Brain microvascular endothelial cell (primary cell): ENCODE measurements around the gene RSU1.
A peak's percentile ranks its signal among the peaks of the same experiment; 100 is the strongest.

Source experiments
- DNase-seq: peaks from one replicate; pipeline ENCODE4 v3.0.0-alpha.2; 2020
- H3K27ac ChIP-seq: fragments of 250-450 bp; sonication (Bioruptor Pico); 2 replicates; pipeline ENCODE4 v1.5.1; 2020; ENCODE audit warnings: mild to moderate bottlenecking, moderate library complexity
- H3K27me3 ChIP-seq: fragments of 250-450 bp; sonication (Bioruptor Pico); replicated peaks from 2 replicates; pipeline ENCODE4 v1.5.1; 2020; ENCODE audit warnings: mild to moderate bottlenecking
- H3K36me3 ChIP-seq: fragments of 250-450 bp; sonication (Bioruptor Pico); replicated peaks from 2 replicates; pipeline ENCODE4 v1.5.1; 2020; ENCODE audit warnings: mild to moderate bottlenecking
- H3K4me3 ChIP-seq: 2 replicates; pipeline ENCODE4 v1.5.1; 2011; ENCODE audit warnings: low read depth, mild to moderate bottlenecking, control low read depth, low read length, moderate library complexity
- CTCF ChIP-seq: IDR thresholded peaks from 2 replicates; pipeline ENCODE4 v1.5.1; 2011; ENCODE audit warnings: low read depth, mild to moderate bottlenecking, moderate library complexity, low read length, control low read depth, inconsistent platforms; ENCODE audit errors: missing control alignments
- in situ Hi-C: cut with HindIII; loops from 2 replicates; pipeline ENCODE4 v1.10.0; 2017; ENCODE audit warnings: low sequenced_read_pairs, low pct_ligation_motif_present

The RSU1 gene

GRCh38 chr10:16626697-16627096 lies 190.5 kb downstream of the RSU1 start:
- no peaks in the 10 kb centered on the region for H3K27me3 ChIP-seq
- in situ Hi-C loops = no loop called here
- TF ChIP-seq CTCF = no peak
- DNase-seq = no peak
- H3K27ac ChIP-seq = no peak overlapping the region
- H3K4me3 ChIP-seq = no peak overlapping the region
- H3K36me3 ChIP-seq = no peaks in the 10 kb centered on the region

- no peak for TF ChIP-seq CTCF
- in situ Hi-C loops = no loop called here
- no peak for DNase-seq
- no peaks in the 10 kb centered on the region for H3K27me3 ChIP-seq
- H3K4me3 ChIP-seq = no peak overlapping the region
- no peak overlapping the region for H3K27ac ChIP-seq
- no peaks in the 10 kb centered on the region for H3K36me3 ChIP-seq
Observed at GRCh38 chr10:16612981-16613355, 204.3 kb downstream of the RSU1 start.

- H3K27me3 ChIP-seq = no peaks in the 10 kb centered on the region
- no peak overlapping the region for H3K4me3 ChIP-seq
- in situ Hi-C loops = no loop called here
- H3K27ac ChIP-seq = no peak overlapping the region
- TF ChIP-seq CTCF = no peak
- DNase-seq = peak; percentile 23
- no peaks in the 10 kb centered on the region for H3K36me3 ChIP-seq
Observed at GRCh38 chr10:16612115-16612980, 204.9 kb downstream of the RSU1 start.

GRCh38 chr10:16611037-16611436 lies 206.2 kb downstream of the RSU1 start:
- Histone ChIP-seq H3K36me3 (no peaks in the 10 kb centered on the region), H3K27ac (no peak overlapping the region), H3K4me3 (no peak overlapping the region), H3K27me3 (no peaks in the 10 kb centered on the region)
- in situ Hi-C loops = no loop called here
- no peak for DNase-seq
- no peak for TF ChIP-seq CTCF

DNA sequence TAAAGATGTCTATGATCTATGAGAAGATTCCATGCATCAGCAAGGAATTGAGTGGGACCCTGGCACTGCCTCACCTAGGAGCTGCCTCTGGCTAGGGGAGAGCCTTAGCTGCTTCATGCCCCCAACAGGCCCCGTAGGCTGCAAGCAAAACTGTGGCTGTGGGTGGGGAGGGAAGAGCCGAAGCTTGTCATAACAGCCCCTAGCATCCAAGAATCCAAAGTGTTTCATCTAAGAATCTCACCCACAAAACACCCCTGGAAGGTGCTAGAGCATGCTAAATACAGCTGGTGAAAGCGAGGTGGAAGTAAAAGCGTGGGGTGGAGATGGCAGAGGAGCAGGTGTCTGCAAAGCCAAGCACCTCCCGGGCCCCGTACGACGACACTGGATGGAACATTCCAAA lies 208.0 kb downstream of the RSU1 start:
- DNase-seq = no peak
- Histone ChIP-seq H3K27me3 (no peaks in the 10 kb centered on the region), H3K27ac (no peak overlapping the region), H3K36me3 (no peaks in the 10 kb centered on the region), H3K4me3 (no peak overlapping the region)
- in situ Hi-C loops = no loop called here
- TF ChIP-seq CTCF = no peak

DNA sequence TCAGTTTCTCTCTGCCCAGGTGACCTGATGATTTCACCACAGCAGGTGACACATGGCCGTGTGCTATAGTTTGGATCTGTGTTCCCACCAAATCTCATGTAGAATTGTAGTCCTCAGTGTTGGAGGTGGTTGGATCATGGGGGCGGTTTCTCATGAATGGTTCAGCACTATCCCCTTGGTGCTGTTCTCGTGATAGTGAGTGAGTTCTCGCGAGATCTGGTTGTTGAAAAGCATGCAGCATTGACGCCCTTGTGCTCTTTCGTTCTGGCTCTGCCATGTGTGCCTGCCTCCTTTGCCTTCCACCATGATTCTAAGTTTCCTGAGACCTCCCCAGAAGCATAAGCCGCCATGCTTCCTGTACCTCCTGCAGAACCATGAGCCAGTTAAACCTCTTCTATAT lies 210.3 kb downstream of the RSU1 start:
- in situ Hi-C loops = no loop called here
- no peak overlapping the region for H3K4me3 ChIP-seq
- TF ChIP-seq CTCF = no peak

More for the DNA sequence above, 210.3 kb downstream of the RSU1 start:
- Histone ChIP-seq H3K27ac (no peak overlapping the region), H3K27me3 (no peaks in the 10 kb centered on the region), H3K36me3 (no peaks in the 10 kb centered on the region)
- no peak for DNase-seq
